NCI-H1436 treated with DMSO at 0.1 percent for 48 hours (cell line): ENCODE data around the gene SPATA25.
"Not testable (repeated sequence)": the region's sequence is repeated elsewhere in the genome, so short reads cannot be mapped to it uniquely, and the experiment has no call there.

Experiments
- DNase-seq: peaks from one replicate; lab custom pipeline; 2025; lab: John Stamatoyannopoulos, UW

SPATA25 gene

GRCh38 chr20:45913116-45913515 lies 25.7 kb upstream of the SPATA25 start:
- DNase-seq, result no peak

- no peak for DNase-seq
Observed at GRCh38 chr20:45912344-45912682, 24.9 kb upstream of the SPATA25 start.

GRCh38 chr20:45911486-45912343 lies 24.3 kb upstream of the SPATA25 start, which contains the start of gene PLTP:
Gene PLTP (minus strand): TSS chr20:45912155. CDS start chr20:45911452, 703 bp downstream.
- no peak for DNase-seq

- peak; percentile 95 for DNase-seq
Observed at GRCh38 chr20:45910670-45911485, 23.5 kb upstream of the SPATA25 start.

GRCh38 chr20:45909817-45910669 lies 22.6 kb upstream of the SPATA25 start:
- DNase-seq, result no peak

GRCh38 chr20:45909336-45909808 lies 21.9 kb upstream of the SPATA25 start:
- no peak for DNase-seq

GRCh38 chr20:45908084-45908483 lies 20.7 kb upstream of the SPATA25 start:
- DNase-seq, result no peak

GRCh38 chr20:45907219-45907948 lies 20.0 kb upstream of the SPATA25 start:
- no peak for DNase-seq

GRCh38 chr20:45905505-45906079 lies 18.2 kb upstream of the SPATA25 start:
- DNase-seq, result no peak

GRCh38 chr20:45904583-45905504 lies 17.4 kb upstream of the SPATA25 start:
- no peak for DNase-seq

- DNase-seq, result no peak
Observed at GRCh38 chr20:45902199-45902701, 14.8 kb upstream of the SPATA25 start.

GRCh38 chr20:45901332-45901731 lies 13.9 kb upstream of the SPATA25 start:
- DNase-seq, result not testable (repeated sequence)

- no peak for DNase-seq
Observed at GRCh38 chr20:45899046-45899835, 11.8 kb upstream of the SPATA25 start.

GRCh38 chr20:45898285-45898684 lies 10.9 kb upstream of the SPATA25 start:
- DNase-seq, result no peak

GRCh38 chr20:45897692-45898091 lies 10.3 kb upstream of the SPATA25 start:
- no peak for DNase-seq

GRCh38 chr20:45897289-45897688 lies 9.9 kb upstream of the SPATA25 start:
- DNase-seq, result no peak

GRCh38 chr20:45896641-45897161 lies 9.3 kb upstream of the SPATA25 start:
- DNase-seq, result no peak

GRCh38 chr20:45894797-45895196 lies 7.4 kb upstream of the SPATA25 start:
- no peak for DNase-seq

- DNase-seq, result no peak
Observed at GRCh38 chr20:45893831-45894230, 6.4 kb upstream of the SPATA25 start.
